MM.1S (cell line): Measurements from ENCODE around the gene SCAMP3.

Experiments used
- DNase-seq: peaks from one replicate; pipeline ENCODE4 v3.0.0-alpha.2; 2015
- H2AFZ ChIP-seq: fragments of 300-600 bp; sonication (generic); 2 replicates; pipeline ENCODE4 v1.6.0; 2016; ENCODE audit warnings: antibody characterized with exemption, low read length
- H3F3A ChIP-seq: fragments of 300-600 bp; sonication (generic); 2 replicates; pipeline ENCODE4 v1.6.1; 2016; ENCODE audit warnings: mild to moderate bottlenecking, antibody characterized with exemption, low read length, moderate library complexity, mixed read lengths; ENCODE audit not compliant: insufficient read depth
- H3K27ac ChIP-seq: fragments of 300-600 bp; sonication (generic); 2 replicates; pipeline ENCODE4 v1.5.1; 2016; ENCODE audit warnings: mild to moderate bottlenecking, low read length
- H3K27me3 ChIP-seq: fragments of 300-600 bp; sonication (generic); replicated peaks from 2 replicates; pipeline ENCODE4 v1.6.0; 2016; ENCODE audit warnings: low read length; ENCODE audit not compliant: insufficient read depth
- H3K36me3 ChIP-seq: fragments of 300-600 bp; sonication (generic); replicated peaks from 2 replicates; pipeline ENCODE4 v1.6.1; 2016; ENCODE audit warnings: mild to moderate bottlenecking, low read length, mixed read lengths; ENCODE audit not compliant: insufficient read depth
- H3K4me1 ChIP-seq: fragments of 300-600 bp; sonication (generic); 2 replicates; pipeline ENCODE4 v1.6.1; 2016; ENCODE audit warnings: low read length, mixed read lengths
- H3K4me2 ChIP-seq: fragments of 300-600 bp; sonication (generic); 2 replicates; pipeline ENCODE4 v1.6.0; 2016; ENCODE audit warnings: low read depth, low read length
- H3K4me3 ChIP-seq: fragments of 300-600 bp; sonication (generic); 2 replicates; pipeline ENCODE4 v1.5.1; 2016; ENCODE audit warnings: low read length, mixed read lengths
- H3K79me2 ChIP-seq: fragments of 300-600 bp; sonication (generic); 2 replicates; pipeline ENCODE4 v1.6.1; 2016; ENCODE audit warnings: mixed run types, low read length, mixed read lengths
- H3K9ac ChIP-seq: fragments of 300-600 bp; sonication (generic); 2 replicates; pipeline ENCODE4 v1.6.1; 2016; ENCODE audit warnings: low read length, mixed read lengths
- H3K9me2 ChIP-seq: fragments of 300-600 bp; sonication (generic); replicated peaks from 2 replicates; pipeline ENCODE4 v1.6.1; 2016; ENCODE audit warnings: mild to moderate bottlenecking, low read length, mixed read lengths; ENCODE audit not compliant: insufficient read depth
- H3K9me3 ChIP-seq: fragments of 300-600 bp; sonication (generic); replicated peaks from 2 replicates; pipeline ENCODE4 v1.6.1; 2016; ENCODE audit warnings: mild to moderate bottlenecking, low read length, mixed read lengths; ENCODE audit not compliant: insufficient read depth
- H4K20me1 ChIP-seq: fragments of 300-600 bp; sonication (generic); 2 replicates; pipeline ENCODE4 v1.6.1; 2016; ENCODE audit warnings: mild to moderate bottlenecking, low read length, moderate library complexity, mixed read lengths; ENCODE audit not compliant: insufficient read depth
- CTCF ChIP-seq: fragments of 300-600 bp; sonication (generic); IDR thresholded peaks from 2 replicates; pipeline ENCODE4 v1.5.1; 2016; ENCODE audit warnings: antibody characterized with exemption, low read length, mixed read lengths
- EZH2 ChIP-seq: fragments of 300-600 bp; sonication (generic); optimal IDR thresholded peaks from 2 replicates; pipeline ENCODE3; 2017; ENCODE audit warnings: low read depth, mild to moderate bottlenecking, antibody characterized with exemption, low read length, mixed read lengths
- EZH2phosphoT487 ChIP-seq: fragments of 300-600 bp; sonication (generic); IDR thresholded peaks from 2 replicates; pipeline ENCODE4 v1.6.1; 2018; ENCODE audit warnings: antibody characterized with exemption, low read length

The SCAMP3 gene

GRCh38 chr1:155245163-155245524, 17.0 kb downstream of the SCAMP3 start:
- Histone ChIP-seq H3K27me3 (no peaks in the 10 kb centered on the region), H4K20me1 (no peaks in the 10 kb centered on the region), H3K79me2 (no peaks in the 10 kb centered on the region), H3K9me2 (no peaks in the 10 kb centered on the region), H2AFZ (peak overlapping the region; percentile 94), H3K9ac (peak overlapping the region; percentile 65), H3K4me3 (peak overlapping the region; percentile 78), H3K4me1 (peaks cover 13% of the 10 kb centered on the region), H3K9me3 (no peaks in the 10 kb centered on the region), H3K27ac (peak overlapping the region; percentile 39; the same call in 1 of the 2 replicates), H3K4me2 (peak overlapping the region; percentile 95), H3K36me3 (no peaks in the 10 kb centered on the region), H3F3A (peaks cover 14% of the 10 kb centered on the region)
- TF ChIP-seq EZH2 (no peak), EZH2phosphoT487 (no peak), CTCF (no peak)
- no peak for DNase-seq

- TF ChIP-seq CTCF = peak; percentile 41
- TF ChIP-seq EZH2phosphoT487 = no peak
- TF ChIP-seq EZH2 = no peak
- Histone ChIP-seq H3K79me2 (0 out of 2 replicates have a peak, but pooled peaks cover 6% of the 10 kb centered on the region), H3K4me2 (peak overlapping the region; percentile 95), H3K4me1 (peaks cover 13% of the 10 kb centered on the region), H2AFZ (peak overlapping the region; percentile 94), H3K27ac (peak overlapping the region; percentile 39; the same call in 1 of the 2 replicates), H3F3A (peaks cover 14% of the 10 kb centered on the region), H3K36me3 (no peaks in the 10 kb centered on the region), H3K27me3 (no peaks in the 10 kb centered on the region), H4K20me1 (no peaks in the 10 kb centered on the region), H3K4me3 (peak overlapping the region; percentile 78), H3K9me2 (no peaks in the 10 kb centered on the region), H3K9ac (peak overlapping the region; percentile 65), H3K9me3 (no peaks in the 10 kb centered on the region)
- DNase-seq = peak; percentile 100
Observed at GRCh38 chr1:155244368-155245162, 17.6 kb downstream of the SCAMP3 start.

GRCh38 chr1:155242805-155243358, 19.3 kb downstream of the SCAMP3 start:
- Histone ChIP-seq H3K27me3 (no peaks in the 10 kb centered on the region), H3K4me1 (peaks cover 13% of the 10 kb centered on the region), H4K20me1 (no peaks in the 10 kb centered on the region), H2AFZ (no peak overlapping the region), H3K27ac (no peak overlapping the region), H3K9ac (no peak overlapping the region), H3K9me3 (no peaks in the 10 kb centered on the region), H3K79me2 (0 out of 2 replicates have a peak, but pooled peaks cover 6% of the 10 kb centered on the region), H3K9me2 (no peaks in the 10 kb centered on the region), H3K36me3 (no peaks in the 10 kb centered on the region), H3K4me2 (no peak overlapping the region), H3K4me3 (no peak overlapping the region), H3F3A (peaks cover 14% of the 10 kb centered on the region)
- TF ChIP-seq EZH2 = no peak
- TF ChIP-seq CTCF = no peak
- TF ChIP-seq EZH2phosphoT487 = no peak
- DNase-seq = no peak
